SK-N-SH treated with all-trans-retinoic acid at 6 μM for 48 hours (cell line): Measurements from ENCODE around the gene ARHGAP18.
A peak's percentile ranks its signal among the peaks of the same experiment; 100 is the strongest.

Experiments used
- CREB5 ChIP-seq: fragments of 250-450 bp; sonication (Bioruptor Pico); IDR thresholded peaks from 2 replicates; pipeline ENCODE4 v1.5.1; 2020; ENCODE audit warnings: low read depth, mild to moderate bottlenecking, moderate library complexity
- ISL1 ChIP-seq: fragments of 250-450 bp; sonication (Bioruptor Pico); IDR thresholded peaks from 2 replicates; pipeline ENCODE4 v2.1.2; 2022; ENCODE audit warnings: mild to moderate bottlenecking, moderate library complexity
- TCF4 ChIP-seq: fragments of 250-450 bp; sonication (Bioruptor Pico); IDR thresholded peaks from 2 replicates; pipeline ENCODE4 v1.8.0; 2021; ENCODE audit warnings: mild to moderate bottlenecking, moderate library complexity, borderline replicate concordance
- ZFP3 ChIP-seq: fragments of 250-450 bp; sonication (Bioruptor Pico); IDR thresholded peaks from 2 replicates; pipeline ENCODE4 v1.5.0; 2020; ENCODE audit warnings: mild to moderate bottlenecking, moderate library complexity
- TF ChIP-seq, protein P1 (sequence below): fragments of 250-450 bp; sonication (Bioruptor Pico); IDR thresholded peaks from 2 replicates; pipeline ENCODE4 v1.5.1; 2021; ENCODE audit warnings: mild to moderate bottlenecking, moderate library complexity
- TF ChIP-seq, protein P2 (sequence below): fragments of 250-450 bp; sonication (Bioruptor Pico); IDR thresholded peaks from 2 replicates; pipeline ENCODE4 v1.8.0; 2020; ENCODE audit warnings: mild to moderate bottlenecking, moderate library complexity, borderline replicate concordance
- TF ChIP-seq, protein P3 (sequence below): fragments of 250-450 bp; sonication (Bioruptor Pico); IDR thresholded peaks from 2 replicates; pipeline ENCODE4 v1.8.0; 2021; ENCODE audit warnings: low read depth, mild to moderate bottlenecking, moderate library complexity, borderline replicate concordance

GRCh38 chr6:129646642-129647041, 63.3 kb downstream of the ARHGAP18 start:
- TF ChIP-seq ISL1 (0 out of 2 replicates have a peak, but pooled peaks have one; percentile 5), ZFP3 (CRISPR knock-in tag) (no peak), TCF4 (no peak), CREB5 (no peak)
- TF ChIP-seq, protein P1, sequence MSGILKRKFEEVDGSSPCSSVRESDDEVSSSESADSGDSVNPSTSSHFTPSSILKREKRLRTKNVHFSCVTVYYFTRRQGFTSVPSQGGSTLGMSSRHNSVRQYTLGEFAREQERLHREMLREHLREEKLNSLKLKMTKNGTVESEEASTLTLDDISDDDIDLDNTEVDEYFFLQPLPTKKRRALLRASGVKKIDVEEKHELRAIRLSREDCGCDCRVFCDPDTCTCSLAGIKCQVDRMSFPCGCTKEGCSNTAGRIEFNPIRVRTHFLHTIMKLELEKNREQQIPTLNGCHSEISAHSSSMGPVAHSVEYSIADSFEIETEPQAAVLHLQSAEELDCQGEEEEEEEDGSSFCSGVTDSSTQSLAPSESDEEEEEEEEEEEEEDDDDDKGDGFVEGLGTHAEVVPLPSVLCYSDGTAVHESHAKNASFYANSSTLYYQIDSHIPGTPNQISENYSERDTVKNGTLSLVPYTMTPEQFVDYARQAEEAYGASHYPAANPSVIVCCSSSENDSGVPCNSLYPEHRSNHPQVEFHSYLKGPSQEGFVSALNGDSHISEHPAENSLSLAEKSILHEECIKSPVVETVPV (CRISPR knock-in tag), result no peak
- TF ChIP-seq, protein P2, sequence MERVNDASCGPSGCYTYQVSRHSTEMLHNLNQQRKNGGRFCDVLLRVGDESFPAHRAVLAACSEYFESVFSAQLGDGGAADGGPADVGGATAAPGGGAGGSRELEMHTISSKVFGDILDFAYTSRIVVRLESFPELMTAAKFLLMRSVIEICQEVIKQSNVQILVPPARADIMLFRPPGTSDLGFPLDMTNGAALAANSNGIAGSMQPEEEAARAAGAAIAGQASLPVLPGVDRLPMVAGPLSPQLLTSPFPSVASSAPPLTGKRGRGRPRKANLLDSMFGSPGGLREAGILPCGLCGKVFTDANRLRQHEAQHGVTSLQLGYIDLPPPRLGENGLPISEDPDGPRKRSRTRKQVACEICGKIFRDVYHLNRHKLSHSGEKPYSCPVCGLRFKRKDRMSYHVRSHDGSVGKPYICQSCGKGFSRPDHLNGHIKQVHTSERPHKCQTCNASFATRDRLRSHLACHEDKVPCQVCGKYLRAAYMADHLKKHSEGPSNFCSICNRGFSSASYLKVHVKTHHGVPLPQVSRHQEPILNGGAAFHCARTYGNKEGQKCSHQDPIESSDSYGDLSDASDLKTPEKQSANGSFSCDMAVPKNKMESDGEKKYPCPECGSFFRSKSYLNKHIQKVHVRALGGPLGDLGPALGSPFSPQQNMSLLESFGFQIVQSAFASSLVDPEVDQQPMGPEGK (CRISPR knock-in tag), result no peak
- TF ChIP-seq, protein P3, sequence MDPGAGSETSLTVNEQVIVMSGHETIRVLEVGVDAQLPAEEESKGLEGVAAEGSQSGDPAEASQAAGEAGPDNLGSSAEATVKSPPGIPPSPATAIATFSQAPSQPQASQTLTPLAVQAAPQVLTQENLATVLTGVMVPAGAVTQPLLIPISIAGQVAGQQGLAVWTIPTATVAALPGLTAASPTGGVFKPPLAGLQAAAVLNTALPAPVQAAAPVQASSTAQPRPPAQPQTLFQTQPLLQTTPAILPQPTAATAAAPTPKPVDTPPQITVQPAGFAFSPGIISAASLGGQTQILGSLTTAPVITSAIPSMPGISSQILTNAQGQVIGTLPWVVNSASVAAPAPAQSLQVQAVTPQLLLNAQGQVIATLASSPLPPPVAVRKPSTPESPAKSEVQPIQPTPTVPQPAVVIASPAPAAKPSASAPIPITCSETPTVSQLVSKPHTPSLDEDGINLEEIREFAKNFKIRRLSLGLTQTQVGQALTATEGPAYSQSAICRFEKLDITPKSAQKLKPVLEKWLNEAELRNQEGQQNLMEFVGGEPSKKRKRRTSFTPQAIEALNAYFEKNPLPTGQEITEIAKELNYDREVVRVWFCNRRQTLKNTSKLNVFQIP, result no peak
